A549 (cell line): ENCODE data around the gene ATXN7. TPM values are rescaled to one million over a fixed set of nuclear protein-coding genes. Genes with fewer than 3 reads are reported as not detected.

Source experiments
- ATAC-seq, 2 experiments: fragments of 200-7000 bp in 1 of 2; fragments of >200 bp in 1 of 2; cut with Nextera tagmentation in 1 of 2; cut with Tn5 transposase in 1 of 2; 3 replicates each; pipeline versions ENCODE4 v1.8.0 to v1.9.1; 2018 to 2020; ENCODE audit warnings: mild to moderate bottlenecking in 1 of 2, moderate library complexity in 1 of 2
- CTCF ChIA-PET: fragments of 300-600 bp; sonication (Branson Sonifier 250); formaldehyde crosslinking; extraction: SDS; loops from one replicate; lab custom pipeline; 2021; ENCODE audit warnings: antibody characterized with exemption, inconsistent platforms; lab: Yijun Ruan, JAX
- POLR2A ChIA-PET: fragments of 350-600 bp; formaldehyde crosslinking; extraction: SDS; loops from one replicate; lab custom pipeline; 2021; ENCODE audit warnings: antibody characterized with exemption, inconsistent platforms; lab: Yijun Ruan, JAX
- DNase-seq, 2 experiments: peaks; one replicate each; pipeline versions ENCODE4 v3.0.0 to v3.0.0-alpha.2; 2011 to 2016; ENCODE audit warnings: low read depth in 1 of 2, low spot score in 1 of 2
- FAIRE-seq: peaks from 2 replicates; lab custom pipeline; 2011; peaks lifted over from hg19 to GRCh38; lab: Jason Lieb, UNC
- H3K27ac ChIP-seq, 2 experiments: fragments of >200 bp; sonication (Bioruptor Twin); formaldehyde crosslinking; 3 replicates each; pipeline ENCODE4 v1.5.1; 2016 to 2017
- H3K4me1 ChIP-seq: fragments of >200 bp; sonication (Bioruptor Twin); formaldehyde crosslinking; 3 replicates; pipeline ENCODE4 v1.6.1; 2016
- H3K4me2 ChIP-seq: fragments of >200 bp; sonication (Bioruptor Twin); formaldehyde crosslinking; 3 replicates; pipeline ENCODE4 v1.6.1; 2016
- H3K4me3 ChIP-seq: fragments of >200 bp; sonication (Bioruptor Twin); formaldehyde crosslinking; 3 replicates; pipeline ENCODE4 v1.5.1; 2016
- H3K9me3 ChIP-seq: fragments of >200 bp; sonication (Bioruptor Twin); formaldehyde crosslinking; 3 replicates; pipeline ENCODE4 v1.6.1; 2016
- BCL3 ChIP-seq: fragments of >200 bp; sonication (Bioruptor Twin); formaldehyde crosslinking; IDR thresholded peaks from 3 replicates; pipeline ENCODE4 v1.6.1; 2016
- CBX2 ChIP-seq: fragments of 200-600 bp; sonication (generic); IDR thresholded peaks from 2 replicates; pipeline ENCODE4 v1.6.1; 2016; ENCODE audit warnings: low read depth, mild to moderate bottlenecking, borderline replicate concordance
- CEBPB ChIP-seq, 2 experiments: fragments of >200 bp in 1 of 2; sonication (Bioruptor Twin) in 1 of 2; formaldehyde crosslinking in 1 of 2; IDR thresholded peaks; 2 replicates each; pipeline ENCODE4 v1.6.1; 2012 to 2016
- CHD2 ChIP-seq: fragments of 150-350 bp; IDR thresholded peaks from 2 replicates; pipeline ENCODE4 v1.6.1; 2014; ENCODE audit warnings: low read length; ENCODE audit not compliant: partially characterized antibody
- CHD4 ChIP-seq: fragments of 200-600 bp; sonication (generic); IDR thresholded peaks from 2 replicates; pipeline ENCODE4 v1.6.1; 2016; ENCODE audit warnings: antibody characterized with exemption, mild to moderate bottlenecking, borderline replicate concordance
- EP300 ChIP-seq, 2 experiments: fragments of >200 bp; sonication (Bioruptor Twin); formaldehyde crosslinking; IDR thresholded peaks; 2 replicates in 1 of 2; 3 replicates in 1 of 2; pipeline ENCODE4 v1.6.1; 2016 to 2017
- ESRRA ChIP-seq: fragments of 150-350 bp; IDR thresholded peaks from 2 replicates; pipeline ENCODE4 v1.6.1; 2014; ENCODE audit warnings: mild to moderate bottlenecking, low read length, borderline replicate concordance
- FOSL2 ChIP-seq, 2 experiments: fragments of 450-650 bp in 1 of 2; fragments of >200 bp in 1 of 2; sonication (Bioruptor Twin) in 1 of 2; formaldehyde crosslinking; IDR thresholded peaks; 2 replicates each; pipeline versions ENCODE4 v1.5.0 to v1.6.1; 2016 to 2020; ENCODE audit warnings: mild to moderate bottlenecking in 1 of 2, moderate library complexity in 1 of 2
- FOXS1 ChIP-seq: fragments of 250-450 bp; sonication (Bioruptor Pico); IDR thresholded peaks from 2 replicates; pipeline ENCODE4 v1.5.0; 2020; ENCODE audit warnings: mild to moderate bottlenecking, moderate library complexity
- GATA3 ChIP-seq: IDR thresholded peaks from 2 replicates; pipeline ENCODE4 v1.6.1; 2012; ENCODE audit warnings: borderline replicate concordance
- HES2 ChIP-seq: fragments of >200 bp; sonication (Bioruptor Twin); formaldehyde crosslinking; IDR thresholded peaks from 2 replicates; pipeline ENCODE4 v1.6.1; 2016
- HMGXB4 ChIP-seq: fragments of 250-450 bp; sonication (Bioruptor Pico); IDR thresholded peaks from 2 replicates; pipeline ENCODE4 v1.5.0; 2021; ENCODE audit warnings: mild to moderate bottlenecking, moderate library complexity, borderline replicate concordance
- HOXB13 ChIP-seq: fragments of 250-450 bp; sonication (Bioruptor Pico); IDR thresholded peaks from 2 replicates; pipeline ENCODE4 v1.5.0; 2020; ENCODE audit warnings: low read depth, mild to moderate bottlenecking, moderate library complexity
- MAX ChIP-seq: IDR thresholded peaks from 2 replicates; pipeline ENCODE4 v1.6.1; 2012
- PBX3 ChIP-seq: IDR thresholded peaks from 2 replicates; pipeline ENCODE4 v1.6.1; 2012
- POLR2A ChIP-seq: IDR thresholded peaks from 2 replicates; pipeline ENCODE4 v1.6.1; 2012; ENCODE audit warnings: mild to moderate bottlenecking, low read length
- REST ChIP-seq: fragments of 200-600 bp; sonication (generic); IDR thresholded peaks from 2 replicates; pipeline ENCODE4 v1.6.1; 2016; ENCODE audit warnings: antibody characterized with exemption, mild to moderate bottlenecking, moderate library complexity
- RNF2 ChIP-seq: fragments of 200-600 bp; sonication (generic); IDR thresholded peaks from 2 replicates; pipeline ENCODE4 v1.6.1; 2016; ENCODE audit warnings: low read depth, mild to moderate bottlenecking, antibody characterized with exemption, moderate library complexity, borderline replicate concordance
- ZFP36 ChIP-seq: fragments of 450-650 bp; IDR thresholded peaks from 2 replicates; pipeline ENCODE4 v1.6.1; 2014; ENCODE audit warnings: borderline replicate concordance; ENCODE audit not compliant: partially characterized antibody
- WGBS: methylation state at CpG from one replicate; pipeline ENCODE4 v1.1.6; 2017; ENCODE audit errors: missing lambda C conversion rate; 5-methylcytosine and 5-hydroxymethylcytosine counted together
- polyA plus RNA-seq, 4 experiments: library from polyadenylated mRNA; depleted of rRNA in 3 of 4; stranded (reverse); fragments of >200 nt; fragmentation: RNase III in 1 of 4; extraction: RNeasy Plus Mini Kit Qiagen cat#74134 plus additional on column Dnase treatment in 1 of 4; gene quantifications; 2 replicates in 3 of 4; 3 replicates in 1 of 4; pipeline ENCODE4 v1.2.3, GENCODE V29; 2011 to 2017

The ATXN7 gene
- polyA plus RNA-seq, 2 of the 4 experiments (the other 2 are of a cell fraction), result 5.4 to 7.3 TPM

- no peak for DNase-seq
- H3K27ac ChIP-seq, result peak overlapping the region; percentile 53 to 78
- H3K4me1 ChIP-seq, result peaks cover 31% of the 10 kb centered on the region
- ChIA-PET CTCF (interaction anchor here (1.6 to 3.0 kb wide), 3 partner anchors 18 to 176 kb away, joined by 8 to 12 read pairs (median 11); partner anchors contain the start of genes PRICKLE2 and PSMD6), POLR2A (no interaction called here)
- H3K4me3 ChIP-seq, result no peak overlapping the region
- 41% methylated on average over 3 of the region's 3 CpGs for WGBS
- no peak for TF ChIP-seq BCL3
- TF ChIP-seq FOSL2 (IDR thresholded peaks at IDR 0.05), result no peak
- TF ChIP-seq FOSL2 (CRISPR knock-in tag; IDR thresholded peaks at IDR 0.05), result no peak
- TF ChIP-seq CEBPB (IDR thresholded peaks at IDR 0.05), result no peak
- TF ChIP-seq CHD2, result no peak
- TF ChIP-seq HMGXB4 (CRISPR knock-in tag), result no peak
- TF ChIP-seq EP300 (IDR thresholded peaks at IDR 0.05), result no peak
- TF ChIP-seq RNF2, result no peak
- no peak for TF ChIP-seq REST
- TF ChIP-seq MAX, result no peak
- no peak for TF ChIP-seq CBX2
- no peak for TF ChIP-seq PBX3
- FAIRE-seq, result no peak
- H3K9me3 ChIP-seq, result no peaks in the 10 kb centered on the region
- peak overlapping the region; percentile 7; the same call in 2 of the 3 replicates for H3K4me2 ChIP-seq
- no peak for ATAC-seq
These were observed 185.0 kb downstream of the ATXN7 start for GRCh38 chr3:64048631-64049061.

- Histone ChIP-seq H3K4me1 (peaks cover 33% of the 10 kb centered on the region), H3K4me2 (peak overlapping the region; percentile 7; the same call in 2 of the 3 replicates), H3K4me3 (no peak overlapping the region), H3K27ac (peak overlapping the region; percentile 53 to 78; a peak in 5 of 6 replicates), H3K9me3 (no peaks in the 10 kb centered on the region)
- CTCF ChIA-PET, result interaction anchor here (1.3 to 3.0 kb wide), 4 partner anchors 18 to 176 kb away, joined by 6 to 12 read pairs (median 10); partner anchors contain the start of genes PRICKLE2 and PSMD6
- DNase-seq (peak in 1 of 2 experiments; percentile 45), FAIRE-seq (no peak), ATAC-seq (peak; percentile 59 to 80; a peak in 4 of 6 replicates)
- 38% methylated on average over 3 of the region's 3 CpGs for WGBS
- TF ChIP-seq POLR2A (no peak), ZFP36 (peak; percentile 17), HES2 (no peak), CHD4 (no peak), ESRRA (no peak), GATA3 (peak; percentile 42; the same call in 1 of the 2 replicates), FOXS1 (CRISPR knock-in tag) (no peak), HOXB13 (no peak)
- POLR2A ChIA-PET, result no interaction called here
These were observed 185.5 kb downstream of the ATXN7 start for GRCh38 chr3:64049136-64049535.
